Measurements from ENCODE around the gene MEN1.

The MEN1 gene

DNA sequence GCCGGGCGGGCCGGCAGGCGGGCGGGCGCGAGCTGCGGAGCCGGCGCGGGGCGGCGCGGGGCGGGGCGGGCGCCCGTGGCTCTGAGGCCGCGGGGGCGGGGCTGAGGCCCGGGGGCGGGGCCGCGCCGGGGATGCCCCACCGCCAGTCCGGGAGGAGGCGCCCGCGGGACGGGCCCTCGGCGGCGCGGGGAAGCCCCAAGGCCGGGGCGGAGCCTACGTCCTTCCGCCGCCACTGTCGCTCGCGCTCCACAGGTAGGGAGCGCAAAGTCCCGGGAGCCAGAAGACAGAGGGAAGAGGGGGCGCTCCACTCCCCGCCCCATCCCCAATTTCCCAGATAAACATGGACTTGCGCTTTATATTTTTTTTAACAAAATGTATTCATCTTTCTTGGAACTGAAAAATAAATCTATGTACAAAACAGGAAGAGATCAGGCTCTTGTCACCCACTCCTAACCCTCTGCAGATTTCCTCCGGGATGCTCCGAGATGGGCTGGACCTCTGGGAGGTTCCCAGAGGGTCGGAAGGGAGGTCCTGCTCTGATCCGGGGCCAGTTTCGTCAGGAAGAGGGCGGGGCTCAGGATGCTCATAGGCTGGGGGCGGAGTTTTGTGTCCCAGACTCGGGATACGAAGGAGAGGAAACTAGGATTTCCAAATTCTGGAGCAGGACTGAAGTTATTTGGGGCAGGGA is 7.0 kb downstream of the MEN1 start, which contains the start of gene MAP4K2:
TSS of gene MAP4K2 (minus strand) at position 57 of the 688 bp plus-strand sequence. CDS start 65 bp downstream, outside the sequence.
- DNase-seq (ENCODE audit: extremely low read depth in 1 of 2, low read depth in 1 of 2), result peak; percentile 71 to 78

DNA sequence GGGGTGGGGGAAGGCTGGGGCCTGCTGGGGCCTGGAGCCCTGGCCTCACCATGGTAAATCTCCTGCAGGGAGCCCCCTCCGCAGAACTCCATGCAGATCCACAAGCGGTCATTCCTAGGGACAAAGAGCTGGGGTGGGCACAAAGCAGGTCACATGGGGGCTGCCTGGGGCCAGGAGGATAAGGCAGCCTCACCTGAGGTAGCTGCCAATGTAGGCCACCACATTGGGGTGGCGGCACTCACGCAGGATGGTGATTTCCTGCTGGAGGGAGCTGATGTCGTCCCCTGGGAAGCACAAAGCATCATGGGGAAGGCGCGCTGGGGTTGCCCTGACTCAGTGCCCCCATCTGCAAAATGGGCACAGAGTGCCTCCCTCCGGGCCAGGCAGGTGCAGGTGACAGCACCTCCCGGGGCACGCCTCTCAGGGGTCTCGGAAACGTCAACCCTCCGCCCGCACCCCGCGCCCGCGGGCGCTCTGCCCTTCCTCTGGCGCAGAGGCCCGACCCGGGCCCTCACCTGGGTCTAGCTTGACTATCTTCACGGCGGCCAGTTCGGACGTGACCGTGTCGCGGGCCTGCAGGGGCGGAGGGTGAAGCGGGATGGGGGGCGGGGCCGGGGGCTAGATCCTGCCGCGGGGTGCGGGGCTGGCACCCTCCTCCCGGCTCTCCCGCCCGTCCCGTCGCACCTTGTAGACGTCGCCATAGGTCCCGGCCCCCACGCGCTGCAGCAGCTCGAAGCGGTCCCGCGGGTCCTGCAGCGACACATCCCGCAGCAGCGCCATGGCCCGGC is 7.8 kb downstream of the MEN1 start:
- DNase-seq (ENCODE audit: extremely low read depth in 1 of 2, low read depth in 1 of 2), result no peak

DNA sequence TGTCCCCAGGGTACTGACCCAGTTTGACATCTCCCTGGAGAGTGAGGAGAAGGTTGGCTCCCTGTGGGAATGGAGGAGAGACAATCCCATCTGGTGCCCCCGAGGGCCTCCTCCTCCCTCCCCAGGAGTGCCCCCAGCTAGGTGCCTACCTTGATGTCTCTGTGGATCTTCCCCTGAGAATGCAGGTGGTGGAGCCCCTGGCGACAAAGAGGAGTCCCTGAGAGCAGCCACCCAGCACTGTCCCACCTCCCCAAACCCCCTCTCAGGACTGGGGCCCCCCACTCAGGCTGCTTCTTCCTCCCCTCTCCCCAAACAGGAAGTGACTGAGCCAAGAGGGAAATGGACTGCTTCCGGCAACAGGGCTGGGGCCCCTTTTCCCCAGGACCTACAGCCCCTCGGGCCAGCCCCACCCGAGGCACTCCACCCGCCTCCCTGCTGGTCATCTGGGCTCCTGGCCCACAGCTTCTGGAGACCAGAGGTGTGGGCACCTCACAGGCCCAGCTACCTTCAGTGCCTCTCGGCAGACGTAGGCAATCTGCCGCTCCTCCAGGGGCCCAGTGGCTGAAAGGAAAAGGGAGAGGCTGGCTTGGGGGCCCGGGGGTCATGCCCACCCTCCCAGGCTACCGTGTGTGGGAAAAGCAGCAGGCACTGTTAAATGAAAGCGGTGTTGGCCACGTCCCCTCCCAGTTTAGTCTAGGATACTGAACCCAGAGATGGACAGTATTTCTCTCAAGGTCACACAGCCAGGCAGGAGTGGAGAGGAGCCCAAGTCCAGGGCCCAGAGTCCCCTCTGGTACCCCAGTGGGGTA is 8.6 kb downstream of the MEN1 start:
- no peak for DNase-seq (ENCODE audit: extremely low read depth in 1 of 2, low read depth in 1 of 2)

DNA sequence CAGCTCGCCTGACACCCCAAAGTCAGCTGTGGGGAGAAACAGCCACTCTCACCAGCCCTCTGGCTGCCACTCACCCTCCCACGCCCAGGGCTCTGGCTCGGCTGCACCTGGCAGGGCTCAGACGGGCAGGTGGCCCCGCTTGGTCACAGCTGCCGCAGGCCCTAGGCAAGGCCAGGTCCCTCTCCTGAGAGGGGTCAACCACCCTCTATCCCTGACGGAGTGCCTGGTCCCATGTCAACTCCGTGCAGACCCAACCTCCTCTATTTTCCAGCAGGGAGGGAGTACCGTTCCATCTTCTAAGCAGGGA is 9.2 kb downstream of the MEN1 start:
- no peak for DNase-seq (ENCODE audit: extremely low read depth in 1 of 2, low read depth in 1 of 2)

DNA sequence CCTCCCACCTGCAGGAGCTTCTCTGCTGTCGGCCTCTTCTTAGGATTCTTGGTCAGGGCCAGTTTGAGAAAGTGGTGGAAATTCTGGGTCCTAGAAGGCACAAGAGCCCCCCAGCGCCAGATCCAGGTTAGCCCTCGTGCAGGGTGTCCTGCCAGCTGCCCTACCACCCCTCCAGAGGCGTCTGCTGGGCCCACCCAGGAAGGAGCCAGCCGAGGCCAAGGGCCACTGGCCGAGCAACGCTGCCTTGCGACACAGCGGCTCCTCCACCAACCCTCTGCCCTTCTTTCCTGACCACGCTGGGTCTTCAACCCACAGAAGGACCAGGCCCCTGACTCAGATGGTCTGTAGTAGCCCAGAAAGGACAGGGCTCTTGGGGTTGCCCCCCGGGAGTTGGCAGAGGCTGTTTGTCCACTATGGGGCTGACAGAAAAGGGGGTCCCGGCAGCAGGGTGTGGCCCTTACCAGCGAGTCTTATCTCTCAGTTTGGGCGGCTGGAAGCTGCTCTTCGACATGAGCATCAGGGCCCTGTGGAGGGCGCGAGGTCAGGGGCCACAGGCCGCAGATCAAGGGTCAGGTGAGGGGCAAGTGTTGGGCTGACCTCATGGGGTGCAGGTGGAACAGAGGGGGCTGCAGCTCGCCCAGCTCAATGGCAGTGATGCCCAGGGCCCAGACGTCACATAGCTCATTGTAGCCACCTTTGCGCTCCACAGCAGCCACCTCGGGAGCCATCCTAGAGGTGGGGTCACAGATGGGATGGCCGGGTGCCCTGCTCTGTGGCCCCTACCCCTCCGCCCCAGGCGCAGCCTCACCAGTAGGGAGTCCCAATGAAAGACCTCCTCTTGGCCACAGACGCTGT is 9.8 kb downstream of the MEN1 start:
- no peak for DNase-seq (ENCODE audit: extremely low read depth in 1 of 2, low read depth in 1 of 2)

DNA sequence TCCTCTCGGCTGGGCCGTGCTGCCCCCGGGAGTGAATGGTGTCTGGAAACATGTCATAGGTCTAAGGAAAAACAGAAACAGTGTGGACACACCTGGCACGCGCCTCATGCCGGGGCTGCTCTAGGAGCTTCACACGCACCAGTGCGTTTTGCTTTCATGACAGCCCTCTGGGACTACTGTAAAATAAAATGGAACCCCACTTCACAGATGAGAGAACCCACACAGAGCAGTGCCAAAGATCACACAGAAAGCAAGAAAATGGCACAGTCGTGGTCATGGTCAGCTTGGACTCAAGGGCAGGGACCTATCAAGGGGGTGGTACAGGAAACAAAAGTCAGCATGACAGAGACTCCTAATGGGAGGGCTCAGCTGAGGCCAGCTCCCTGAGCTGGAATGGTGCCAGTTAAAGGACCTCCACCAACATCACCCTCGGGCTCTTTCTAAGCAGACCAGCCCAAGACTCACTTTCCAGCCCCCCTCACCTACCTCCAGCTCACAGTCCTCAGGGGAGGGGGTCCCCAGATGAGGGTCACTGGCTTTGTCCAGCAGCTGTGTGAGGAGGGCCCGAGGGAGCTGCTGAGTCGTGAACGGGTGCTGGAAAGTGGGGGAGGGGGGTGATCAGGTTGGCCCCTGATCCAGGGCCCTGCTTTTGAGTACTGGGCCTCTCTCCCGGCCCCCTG is 10.6 kb downstream of the MEN1 start:
- DNase-seq (ENCODE audit: extremely low read depth in 1 of 2, low read depth in 1 of 2), result no peak

DNA sequence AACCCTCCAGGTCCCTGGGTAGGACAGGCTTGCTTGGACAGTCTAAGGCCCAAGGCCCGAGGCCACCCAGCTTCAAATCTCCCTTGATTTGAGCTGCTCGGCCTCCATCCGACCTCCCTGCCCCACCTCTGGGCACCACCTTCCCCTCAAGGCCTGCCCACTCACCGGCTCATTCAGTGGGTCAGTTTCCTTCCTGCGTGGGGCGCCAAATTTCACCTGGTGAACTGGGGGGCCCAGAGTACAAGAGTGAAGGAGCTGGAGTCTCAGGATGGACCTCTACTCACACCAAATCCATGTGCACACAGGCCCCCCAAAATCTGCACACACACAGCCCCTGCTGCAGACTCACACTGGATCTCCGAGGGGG is 11.1 kb downstream of the MEN1 start:
- no peak for DNase-seq (ENCODE audit: extremely low read depth in 1 of 2, low read depth in 1 of 2)

DNA sequence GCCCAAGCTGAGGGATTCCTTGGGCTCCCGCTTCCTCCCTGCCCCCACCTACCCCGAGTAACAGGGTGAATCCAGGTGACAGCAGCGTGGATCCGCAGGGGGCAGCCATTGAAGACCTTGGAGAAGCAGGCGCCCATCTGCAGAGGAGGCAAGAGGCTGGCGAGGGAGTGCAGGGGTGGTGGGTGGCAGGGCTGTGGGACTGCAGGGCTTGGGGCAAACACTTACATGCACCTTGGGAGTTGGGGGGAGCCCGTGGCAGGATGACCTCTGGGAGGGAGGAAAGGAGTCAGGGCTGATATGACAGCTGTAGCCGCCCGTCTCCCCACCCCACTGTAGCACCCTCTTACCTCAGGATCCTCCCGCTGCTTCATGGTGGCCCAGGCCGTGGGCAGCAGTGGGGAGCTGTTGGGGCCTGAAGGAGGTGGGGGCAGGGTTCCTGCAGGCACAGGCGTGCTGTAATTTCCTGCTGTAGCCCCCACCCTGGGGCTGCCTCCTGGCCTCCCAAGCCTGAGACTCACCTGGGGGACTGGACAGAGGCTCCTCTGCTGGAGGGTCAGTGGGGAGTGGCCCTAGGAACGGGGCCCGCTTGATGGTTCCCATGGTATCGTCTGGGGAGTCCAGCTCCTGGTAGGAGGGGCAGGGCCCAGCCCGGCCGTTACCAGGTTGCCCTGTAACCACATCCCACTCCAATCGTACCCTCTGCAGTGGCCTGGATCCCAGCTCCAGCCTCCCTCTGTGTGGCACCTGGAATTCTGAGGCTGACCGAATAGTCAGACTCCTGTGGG is 13.4 kb downstream of the MEN1 start:
- no peak for DNase-seq (ENCODE audit: extremely low read depth in 1 of 2, low read depth in 1 of 2)

DNA sequence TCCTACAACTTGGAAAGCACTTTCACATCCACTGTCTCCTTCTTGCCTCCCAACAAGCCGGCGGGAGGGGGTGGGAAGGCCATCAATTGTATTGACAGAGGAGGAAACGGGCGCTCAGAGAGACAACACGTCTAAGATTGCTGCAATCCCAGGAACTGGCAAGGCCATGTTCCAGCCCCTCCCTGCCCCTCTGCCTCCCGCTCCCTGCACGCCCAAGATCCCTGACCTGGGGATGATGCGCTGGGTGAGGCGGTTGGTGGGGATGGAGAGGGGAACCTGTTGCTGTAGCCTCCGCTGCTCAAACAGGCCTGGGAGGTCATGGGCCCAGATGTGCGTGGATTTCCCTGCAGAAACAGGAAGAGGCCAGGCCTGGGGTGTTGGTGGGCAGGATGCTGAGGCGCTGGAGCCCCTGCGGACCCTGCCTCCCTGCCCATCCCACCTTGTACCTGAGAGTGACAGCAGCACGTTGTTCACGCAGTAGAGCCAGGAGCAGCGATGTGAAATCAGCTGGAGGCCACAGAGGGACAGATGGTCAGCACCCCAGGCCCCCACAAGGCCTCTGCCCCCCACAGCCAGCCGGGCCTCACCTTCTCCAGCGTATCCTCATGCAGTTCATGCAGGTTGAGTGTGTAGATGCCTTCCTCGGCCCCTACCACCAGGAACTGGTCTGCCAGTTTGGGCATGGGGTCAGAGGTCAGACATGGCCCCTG is 14.1 kb downstream of the MEN1 start:
- DNase-seq (ENCODE audit: extremely low read depth in 1 of 2, low read depth in 1 of 2), result no peak

DNA sequence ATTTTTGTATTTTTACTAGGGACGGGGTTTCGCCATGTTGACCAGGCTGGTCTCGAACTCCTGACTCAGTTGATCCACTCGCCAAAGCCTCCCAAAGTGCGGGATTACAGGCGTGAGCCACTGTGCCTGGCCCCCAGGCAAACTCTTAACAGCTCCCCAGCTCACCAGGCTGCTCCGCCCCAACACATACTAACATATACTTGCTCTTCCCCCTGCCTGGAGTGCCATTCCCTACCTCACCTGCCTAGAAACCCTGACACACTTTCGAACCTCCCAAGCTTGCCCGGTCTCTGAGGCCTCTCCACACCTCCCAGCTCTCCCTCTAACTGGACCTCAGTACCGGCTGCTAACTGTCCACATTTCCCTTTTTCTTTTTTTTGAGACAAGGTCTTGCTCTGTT is 15.8 kb downstream of the MEN1 start:
- DNase-seq (ENCODE audit: extremely low read depth in 1 of 2, low read depth in 1 of 2), result no peak

DNA sequence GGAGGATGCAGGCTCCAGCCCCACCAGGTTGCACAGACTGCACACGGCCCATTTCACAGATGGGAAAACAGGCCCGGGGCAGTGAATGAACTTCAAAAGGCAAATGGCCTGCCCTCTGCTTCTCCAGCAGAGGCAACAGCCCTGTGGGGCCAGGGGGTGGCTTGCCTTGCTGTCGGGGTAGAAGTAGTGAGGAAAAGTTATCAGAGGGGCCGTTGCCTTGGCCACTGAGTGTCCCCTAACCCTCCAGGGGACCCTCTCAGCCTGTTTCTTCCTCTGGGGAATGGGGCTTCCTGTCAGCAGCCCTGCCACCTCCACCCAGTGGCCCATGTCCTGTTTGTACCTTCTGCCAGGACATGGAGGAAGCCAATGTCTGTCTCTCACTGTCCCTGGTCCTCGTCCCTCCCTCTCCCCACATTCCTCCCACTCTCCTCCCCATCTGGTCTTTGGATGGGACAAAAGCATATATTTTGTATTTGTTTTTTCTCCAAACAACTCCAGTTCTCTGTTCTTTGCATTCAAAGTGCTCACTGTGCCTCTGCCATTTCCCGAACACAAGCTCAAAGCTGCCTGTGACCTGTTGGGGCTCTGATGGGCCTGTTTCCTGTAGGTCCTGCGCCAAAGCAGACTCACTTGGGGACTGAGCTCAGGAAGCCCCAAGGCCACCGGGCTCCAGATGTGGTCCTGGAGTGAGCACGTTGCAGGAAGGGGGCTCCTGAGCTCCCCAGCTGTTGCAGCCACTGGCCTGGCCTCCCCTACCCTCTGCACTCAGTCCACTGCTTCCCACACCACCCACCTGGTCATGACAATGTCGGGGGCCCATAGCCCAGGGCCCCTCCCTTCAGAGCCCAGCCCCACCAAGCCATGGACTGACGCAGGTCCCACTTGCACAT is 16.8 kb downstream of the MEN1 start:
- no peak for DNase-seq (ENCODE audit: extremely low read depth in 1 of 2, low read depth in 1 of 2)

DNA sequence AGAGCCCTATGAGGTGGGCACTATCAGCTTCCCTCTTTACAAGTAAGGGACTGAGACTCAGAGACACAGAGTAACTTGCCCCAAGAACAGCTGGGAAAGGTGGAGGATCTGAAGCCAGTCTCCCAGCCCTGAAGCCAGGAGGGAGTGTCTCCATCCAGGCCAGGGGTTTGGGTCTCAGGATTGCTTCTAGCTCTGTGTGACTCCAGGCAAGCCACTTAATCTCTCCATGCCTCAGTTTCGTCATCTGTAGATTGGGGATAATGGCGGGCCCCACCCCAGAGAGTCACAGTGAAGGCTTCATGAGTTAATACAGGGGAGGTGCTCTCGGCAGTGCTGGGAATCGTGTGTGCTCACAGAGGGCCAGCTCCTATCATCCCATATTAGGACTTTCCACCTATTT is 17.9 kb downstream of the MEN1 start:
- DNase-seq (ENCODE audit: extremely low read depth in 1 of 2, low read depth in 1 of 2), result no peak

DNA sequence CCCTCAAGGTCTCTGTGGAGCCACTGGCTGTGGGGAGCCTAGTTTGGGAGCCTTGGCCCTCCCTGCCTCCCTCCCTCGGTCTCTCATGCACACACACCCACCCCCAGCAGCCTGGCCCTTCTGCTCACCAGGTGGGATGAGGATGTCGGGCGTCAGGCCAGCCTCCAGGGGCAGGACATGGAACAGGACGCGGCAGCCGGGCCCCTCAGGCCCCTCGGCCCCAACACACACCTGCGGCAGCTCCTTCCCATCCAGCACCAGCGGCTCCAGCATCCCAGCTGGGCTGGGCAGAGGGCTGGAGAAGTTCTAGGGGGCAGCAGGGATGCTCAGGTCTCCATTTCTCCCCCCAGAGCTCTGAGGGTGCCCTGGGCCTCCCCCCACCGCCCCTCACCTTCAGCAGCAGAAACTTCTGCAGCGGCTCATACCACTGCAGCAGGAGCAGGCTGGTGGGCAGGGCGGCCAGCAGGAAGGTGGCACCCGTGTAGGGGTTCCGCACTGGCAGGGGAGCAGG is 18.5 kb downstream of the MEN1 start:
- DNase-seq (ENCODE audit: extremely low read depth in 1 of 2, low read depth in 1 of 2), result no peak

DNA sequence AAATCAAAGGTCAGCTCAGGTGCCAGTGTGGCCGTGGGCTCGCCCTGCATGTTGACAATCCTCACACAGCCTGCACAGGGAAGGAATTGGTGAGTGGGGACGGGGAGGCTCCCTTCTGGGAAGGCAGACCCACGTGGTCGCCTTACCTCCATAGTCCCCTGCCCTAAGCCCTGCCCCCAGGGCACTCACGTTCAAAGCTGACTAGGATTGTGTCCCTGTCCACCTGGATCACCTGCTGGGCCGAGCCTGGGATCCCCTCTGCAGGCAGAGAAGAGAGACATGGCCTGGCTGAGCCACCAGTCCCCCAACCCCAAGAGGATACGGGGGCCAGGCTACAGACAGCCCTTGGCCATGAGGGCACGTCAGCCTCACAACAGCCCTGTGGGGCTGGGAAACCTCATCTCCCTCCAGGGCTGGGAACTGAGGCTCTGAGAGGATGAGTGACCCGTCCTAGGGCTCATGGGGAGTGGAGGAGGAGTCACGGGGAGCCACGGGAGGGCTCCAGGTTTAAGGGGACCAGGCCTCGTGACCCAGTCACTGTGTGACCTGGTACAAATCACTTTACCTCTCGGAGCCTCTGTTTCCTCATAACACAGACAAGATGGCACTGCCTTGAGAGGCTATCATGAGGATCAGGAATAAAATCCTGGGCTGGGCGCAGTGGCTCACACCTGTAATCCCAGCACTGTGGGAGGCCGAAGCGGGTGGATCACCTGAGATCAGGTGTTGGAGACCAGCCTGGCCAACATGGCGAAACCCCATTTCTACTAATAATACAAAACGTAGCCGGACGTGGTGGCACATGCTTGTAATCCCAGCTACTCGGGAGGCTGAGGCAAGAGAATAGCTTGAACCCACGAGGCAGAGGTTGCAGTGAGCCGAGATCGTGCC is 19.9 kb downstream of the MEN1 start:
- no peak for DNase-seq (ENCODE audit: extremely low read depth in 1 of 2, low read depth in 1 of 2)

DNA sequence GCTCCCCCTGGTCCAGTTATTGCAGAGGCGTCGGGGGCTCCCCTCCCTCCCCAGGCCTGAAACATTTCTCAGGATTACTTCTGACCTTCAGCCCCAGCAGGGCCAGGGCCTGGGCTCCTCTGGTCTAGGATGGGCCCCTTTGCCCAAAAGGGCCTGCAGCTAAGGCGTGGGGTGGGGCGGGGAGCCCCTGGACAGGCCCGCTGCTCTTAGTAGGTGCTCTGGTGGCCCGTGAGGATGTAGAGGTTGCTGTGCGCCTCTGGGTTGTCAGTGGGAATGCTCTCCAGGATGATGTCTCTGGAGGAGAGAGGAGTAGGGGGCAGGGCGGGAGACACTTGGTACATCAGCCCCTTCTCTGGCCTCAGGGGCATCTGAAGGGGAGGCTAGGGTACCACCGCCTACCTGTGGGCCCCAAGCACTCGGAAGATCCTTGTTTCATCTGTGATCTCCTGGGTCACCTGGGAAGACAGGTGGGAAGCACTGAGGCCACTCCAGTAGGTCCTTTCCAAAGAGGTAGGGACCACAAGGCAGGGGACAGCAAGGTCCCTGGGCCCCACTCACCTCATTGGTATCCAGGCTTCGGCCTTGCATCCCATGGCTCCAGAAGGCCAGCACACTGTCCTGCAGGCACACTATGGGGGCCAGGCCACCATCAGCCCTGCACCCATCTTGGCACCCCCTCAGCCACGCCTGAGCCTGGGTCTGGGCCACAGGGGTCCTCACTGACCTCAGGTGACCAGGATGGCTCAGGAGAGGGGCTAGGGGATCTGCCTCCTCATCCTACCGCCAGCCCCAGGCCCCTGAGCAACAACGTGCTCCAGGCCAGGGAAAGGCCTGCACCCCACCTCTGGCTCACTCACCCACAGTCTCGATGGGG is 20.8 kb downstream of the MEN1 start:
- DNase-seq (ENCODE audit: extremely low read depth in 1 of 2, low read depth in 1 of 2), result no peak

Data from stimulated activated CD8-positive, alpha-beta memory T cell treated with anti-CD3 and anti-CD28 coated beads, Interleukin-7, amount 100 ng/mL, for 48 hours (primary cell).